ENCODE data around the gene TGIF2. TPM values are rescaled to one million over a fixed set of nuclear protein-coding genes. Genes with fewer than 3 reads are reported as not detected.

Gene TGIF2
- total RNA-seq, 1 experiment from 2014 or later: 81.7 TPM

GRCh38 chr20:36631646-36632045, 58.2 kb downstream of the TGIF2 start:
- Histone ChIP-seq H3K23me2 (ENCODE audit: insufficient read length, low read depth, low read length, poor library complexity, severe bottlenecking) (no peaks in the 10 kb centered on the region), H3K23ac (ENCODE audit: insufficient read length, low read depth, low read length) (no peak overlapping the region), H3K14ac (ENCODE audit: insufficient read depth, low read length) (no peak overlapping the region), H3K4ac (ENCODE audit: low read depth, low read length) (no peak overlapping the region), H3K27ac (ENCODE audit: insufficient read length, low read depth, low read length) (no peak overlapping the region), H2AK5ac (ENCODE audit: insufficient read length, low read length) (no peak overlapping the region), H3K79me1 (ENCODE audit: insufficient read depth, low read depth, low read length, poor library complexity, severe bottlenecking) (no peaks in the 10 kb centered on the region), H3K9ac (ENCODE audit: extremely low read depth, insufficient read length, low read length) (no peak overlapping the region), H3K56ac (ENCODE audit: insufficient read length, low read depth, low read length) (no peak overlapping the region), H2BK120ac (ENCODE audit: low read depth, low read length, poor library complexity, severe bottlenecking) (no peak overlapping the region), H2BK5ac (ENCODE audit: insufficient read length, low read length) (no peak overlapping the region), H3T11ph (ENCODE audit: low read length) (no peak overlapping the region), H3K4me2 (ENCODE audit: insufficient read depth, insufficient read length, low read length) (no peak overlapping the region), H3K4me1 (ENCODE audit: insufficient read depth, low read length) (no peaks in the 10 kb centered on the region; the same call in 1 of the 2 replicates), H4K5ac (ENCODE audit: insufficient read length, low read depth, low read length) (no peak overlapping the region), H2BK12ac (ENCODE audit: insufficient read length, low read depth, low read length) (no peak overlapping the region), H4K8ac (replicated peaks; ENCODE audit: insufficient read length, low read depth, low read length) (no peak overlapping the region), H4K20me1 (ENCODE audit: control insufficient read depth, insufficient read depth, insufficient read length) (no peaks in the 10 kb centered on the region), H2BK15ac (ENCODE audit: low read depth, low read length) (no peak overlapping the region), H3K18ac (ENCODE audit: insufficient read length, low read depth, low read length) (no peak overlapping the region), H4K91ac (ENCODE audit: insufficient read length, low read depth, low read length) (no peak overlapping the region), H3K27me3 (ENCODE audit: insufficient read depth, low read length) (no peaks in the 10 kb centered on the region), H3K79me2 (ENCODE audit: insufficient read depth, low read length) (no peaks in the 10 kb centered on the region), H3K9me3 (ENCODE audit: control insufficient read depth, low read depth, low read length) (no peaks in the 10 kb centered on the region), H2AFZ (ENCODE audit: low read length) (no peak overlapping the region), H2BK20ac (ENCODE audit: low read depth, low read length, poor library complexity, severe bottlenecking) (no peak overlapping the region)
- no peaks in the 10 kb centered on the region for H3K27me3 Mint-ChIP-seq (ENCODE audit: low read depth)
- no peaks in the 10 kb centered on the region for H3K9me3 Mint-ChIP-seq
- no peak for DNase-seq
- no peaks in the 10 kb centered on the region for H3K36me3 Mint-ChIP-seq (ENCODE audit: insufficient read depth in 1 of 3, low read depth in 3 of 3)
- TF ChIP-seq, protein P1, sequence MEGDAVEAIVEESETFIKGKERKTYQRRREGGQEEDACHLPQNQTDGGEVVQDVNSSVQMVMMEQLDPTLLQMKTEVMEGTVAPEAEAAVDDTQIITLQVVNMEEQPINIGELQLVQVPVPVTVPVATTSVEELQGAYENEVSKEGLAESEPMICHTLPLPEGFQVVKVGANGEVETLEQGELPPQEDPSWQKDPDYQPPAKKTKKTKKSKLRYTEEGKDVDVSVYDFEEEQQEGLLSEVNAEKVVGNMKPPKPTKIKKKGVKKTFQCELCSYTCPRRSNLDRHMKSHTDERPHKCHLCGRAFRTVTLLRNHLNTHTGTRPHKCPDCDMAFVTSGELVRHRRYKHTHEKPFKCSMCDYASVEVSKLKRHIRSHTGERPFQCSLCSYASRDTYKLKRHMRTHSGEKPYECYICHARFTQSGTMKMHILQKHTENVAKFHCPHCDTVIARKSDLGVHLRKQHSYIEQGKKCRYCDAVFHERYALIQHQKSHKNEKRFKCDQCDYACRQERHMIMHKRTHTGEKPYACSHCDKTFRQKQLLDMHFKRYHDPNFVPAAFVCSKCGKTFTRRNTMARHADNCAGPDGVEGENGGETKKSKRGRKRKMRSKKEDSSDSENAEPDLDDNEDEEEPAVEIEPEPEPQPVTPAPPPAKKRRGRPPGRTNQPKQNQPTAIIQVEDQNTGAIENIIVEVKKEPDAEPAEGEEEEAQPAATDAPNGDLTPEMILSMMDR (conservative IDR thresholded peaks at IDR 0.05): no peak
- H3K27ac Mint-ChIP-seq: peak overlapping the region in 1 of 3 experiments; percentile 34; a peak in 1 of 7 replicates
- peaks cover 6 to 8% of the 10 kb centered on the region in 2 experiments; a peak in 3 of 4 replicates for H3K4me1 Mint-ChIP-seq
- no peak overlapping the region for H3K4me3 Mint-ChIP-seq
- WGBS (ENCODE audit: extremely low coverage, insufficient read length, low lambda C conversion rate): no CpG with 5 or more reads among the region's 6 CpGs
